ENCODE results near the gene ASB13.
"Not testable (repeated sequence)": the region's sequence is repeated elsewhere in the genome, so short reads cannot be mapped to it uniquely, and the experiment has no call there.

The ASB13 gene

GRCh38 chr10:5604236-5604925 is 62.0 kb downstream of the ASB13 start:
- no peak for DNase-seq

GRCh38 chr10:5603848-5604170 is 62.6 kb downstream of the ASB13 start:
- DNase-seq, result no peak

GRCh38 chr10:5603091-5603847 is 63.1 kb downstream of the ASB13 start:
- DNase-seq, result no peak

GRCh38 chr10:5601826-5602495 is 64.4 kb downstream of the ASB13 start:
- no peak for DNase-seq

- no peak for DNase-seq
These were observed 65.5 kb downstream of the ASB13 start for GRCh38 chr10:5600908-5601307.

GRCh38 chr10:5599613-5600520 is 66.5 kb downstream of the ASB13 start:
- no peak for DNase-seq

- no peak for DNase-seq
These were observed 68.2 kb downstream of the ASB13 start for GRCh38 chr10:5598085-5598690.

- no peak for DNase-seq
These were observed 69.6 kb downstream of the ASB13 start for GRCh38 chr10:5596611-5597341.

GRCh38 chr10:5595994-5596471 is 70.4 kb downstream of the ASB13 start:
- no peak for DNase-seq

- DNase-seq, result no peak
These were observed 70.8 kb downstream of the ASB13 start for GRCh38 chr10:5595591-5595990.

GRCh38 chr10:5595095-5595494 is 71.3 kb downstream of the ASB13 start:
- no peak for DNase-seq

GRCh38 chr10:5594271-5595049 is 71.9 kb downstream of the ASB13 start:
- DNase-seq, result no peak

- not testable (repeated sequence) for DNase-seq
These were observed 73.0 kb downstream of the ASB13 start for GRCh38 chr10:5593347-5593746.

GRCh38 chr10:5592070-5592469 is 74.3 kb downstream of the ASB13 start:
- no peak for DNase-seq

- no peak for DNase-seq
These were observed 75.0 kb downstream of the ASB13 start for GRCh38 chr10:5591336-5591824.

GRCh38 chr10:5590816-5591215 is 75.6 kb downstream of the ASB13 start:
- DNase-seq, result no peak

- DNase-seq, result no peak
These were observed 76.5 kb downstream of the ASB13 start for GRCh38 chr10:5589661-5590511.

GRCh38 chr10:5589011-5589660 is 77.3 kb downstream of the ASB13 start:
- no peak for DNase-seq
